Keratinocyte (primary cell): ENCODE data around the gene ABCD2. TPM values are rescaled to one million over a fixed set of nuclear protein-coding genes. Genes with fewer than 3 reads are reported as not detected.

Source experiments
- DNase-seq: peaks from one replicate; pipeline ENCODE4 v3.0.0-alpha.2; 2011; ENCODE audit warnings: low read depth, missing footprints, low spot score
- FAIRE-seq: peaks from 2 replicates; lab custom pipeline; 2011; peaks lifted over from hg19 to GRCh38; lab: Jason Lieb, UNC
- H2AFZ ChIP-seq: 2 replicates; pipeline ENCODE4 v1.6.0; 2012; ENCODE audit warnings: low read length, control low read depth, inconsistent platforms; ENCODE audit not compliant: control insufficient read depth
- H3K27ac ChIP-seq: 2 replicates; pipeline ENCODE4 v1.5.1; 2011; ENCODE audit warnings: low read length; ENCODE audit not compliant: control insufficient read depth, insufficient read depth
- H3K27me3 ChIP-seq: 3 replicates; pipeline ENCODE4 v1.6.0; 2011; ENCODE audit warnings: low read length; ENCODE audit not compliant: control insufficient read depth, insufficient read depth; ENCODE audit errors: extremely low read depth
- H3K36me3 ChIP-seq, 2 experiments: 2 replicates in 1 of 2; 3 replicates in 1 of 2; pipeline ENCODE4 v1.5.1; 2011; ENCODE audit warnings: low read length in 2 of 2, mild to moderate bottlenecking in 1 of 2; ENCODE audit not compliant: control insufficient read depth in 2 of 2, insufficient read depth in 2 of 2; ENCODE audit errors: extremely low read depth in 1 of 2
- H3K4me1 ChIP-seq: 3 replicates; pipeline ENCODE4 v1.5.1; 2011; ENCODE audit warnings: low read length; ENCODE audit not compliant: control insufficient read depth, insufficient read depth; ENCODE audit errors: extremely low read depth
- H3K4me2 ChIP-seq: 3 replicates; pipeline ENCODE4 v1.6.0; 2011; ENCODE audit warnings: low read depth, low read length; ENCODE audit not compliant: control insufficient read depth, insufficient read depth; ENCODE audit errors: extremely low read depth
- H3K4me3 ChIP-seq, 3 experiments: fragments of 200-600 bp in 1 of 3; sonication (generic) in 1 of 3; 2 replicates in 2 of 3; 3 replicates in 1 of 3; pipeline ENCODE4 v1.5.1; 2011 to 2016; ENCODE audit warnings: low read length in 3 of 3, mild to moderate bottlenecking in 3 of 3, control low read depth in 2 of 3, inconsistent platforms in 1 of 3, low read depth in 1 of 3, mixed read lengths in 1 of 3, mixed run types in 1 of 3, moderate library complexity in 1 of 3; ENCODE audit not compliant: control insufficient read depth in 2 of 3, insufficient read depth in 2 of 3; ENCODE audit errors: extremely low read depth in 1 of 3
- H3K79me2 ChIP-seq: 2 replicates; pipeline ENCODE4 v1.6.0; 2012; ENCODE audit warnings: low read length; ENCODE audit not compliant: control insufficient read depth, insufficient read depth
- H3K9ac ChIP-seq: 3 replicates; pipeline ENCODE4 v1.6.0; 2011; ENCODE audit warnings: low read length; ENCODE audit not compliant: control insufficient read depth, insufficient read depth; ENCODE audit errors: extremely low read depth
- H3K9me1 ChIP-seq: 3 replicates; pipeline ENCODE4 v1.6.0; 2011; ENCODE audit warnings: low read length; ENCODE audit not compliant: control insufficient read depth, insufficient read depth; ENCODE audit errors: extremely low read depth
- H3K9me3 ChIP-seq: 2 replicates; pipeline ENCODE4 v1.5.1; 2012; ENCODE audit warnings: low read depth, low read length; ENCODE audit not compliant: control insufficient read depth
- H4K20me1 ChIP-seq: 3 replicates; pipeline ENCODE4 v1.6.0; 2011; ENCODE audit warnings: low read length; ENCODE audit not compliant: control insufficient read depth, insufficient read depth; ENCODE audit errors: extremely low read depth
- EZH2 ChIP-seq: IDR thresholded peaks from one replicate; pipeline ENCODE4 v1.6.1; 2012; ENCODE audit warnings: inconsistent platforms, mild to moderate bottlenecking, low read length, moderate library complexity
- dilution Hi-C: fragments of 300-500 bp; cut with MboI; formaldehyde crosslinking; loops from one replicate; pipeline ENCODE4 v1.7.0; 2020; ENCODE audit warnings: low sequenced_read_pairs; ENCODE audit not compliant: extremely low pct_ligation_motif_present
- polyA plus RNA-seq, 5 experiments: library from polyadenylated mRNA; depleted of rRNA in 3 of 5; stranded (reverse) in 3 of 5; stranded (forward) in 1 of 5; unstranded in 1 of 5; fragments of >200 nt; gene quantifications; 1 replicate in 1 of 5; 2 replicates in 3 of 5; 3 replicates in 1 of 5; pipeline versions ENCODE4 v1.2.1 to v1.2.3, GENCODE V29; 2011 to 2012; ENCODE audit warnings: missing spikeins in 2 of 5, low read depth in 1 of 5, low replicate concordance in 1 of 5
- TF ChIP-seq, protein P1 (sequence below), 3 experiments: IDR thresholded peaks in 1 of 3; conservative IDR thresholded peaks in 1 of 3; optimal IDR thresholded peaks in 1 of 3; 2 replicates in 2 of 3; 3 replicates in 1 of 3; pipeline versions ENCODE3 to v1.5.1; 2011; ENCODE audit warnings: low read length in 3 of 3, mild to moderate bottlenecking in 3 of 3, moderate library complexity in 2 of 3, control low read depth in 1 of 3, inconsistent platforms in 1 of 3; ENCODE audit not compliant: insufficient read depth in 2 of 3; ENCODE audit errors: extremely low read depth in 1 of 3

ABCD2 gene
- polyA plus RNA-seq, 1 donor (not counting 4 experiments of a cell fraction or from before 2014, with no cell fraction given) = 0.03 TPM

DNA sequence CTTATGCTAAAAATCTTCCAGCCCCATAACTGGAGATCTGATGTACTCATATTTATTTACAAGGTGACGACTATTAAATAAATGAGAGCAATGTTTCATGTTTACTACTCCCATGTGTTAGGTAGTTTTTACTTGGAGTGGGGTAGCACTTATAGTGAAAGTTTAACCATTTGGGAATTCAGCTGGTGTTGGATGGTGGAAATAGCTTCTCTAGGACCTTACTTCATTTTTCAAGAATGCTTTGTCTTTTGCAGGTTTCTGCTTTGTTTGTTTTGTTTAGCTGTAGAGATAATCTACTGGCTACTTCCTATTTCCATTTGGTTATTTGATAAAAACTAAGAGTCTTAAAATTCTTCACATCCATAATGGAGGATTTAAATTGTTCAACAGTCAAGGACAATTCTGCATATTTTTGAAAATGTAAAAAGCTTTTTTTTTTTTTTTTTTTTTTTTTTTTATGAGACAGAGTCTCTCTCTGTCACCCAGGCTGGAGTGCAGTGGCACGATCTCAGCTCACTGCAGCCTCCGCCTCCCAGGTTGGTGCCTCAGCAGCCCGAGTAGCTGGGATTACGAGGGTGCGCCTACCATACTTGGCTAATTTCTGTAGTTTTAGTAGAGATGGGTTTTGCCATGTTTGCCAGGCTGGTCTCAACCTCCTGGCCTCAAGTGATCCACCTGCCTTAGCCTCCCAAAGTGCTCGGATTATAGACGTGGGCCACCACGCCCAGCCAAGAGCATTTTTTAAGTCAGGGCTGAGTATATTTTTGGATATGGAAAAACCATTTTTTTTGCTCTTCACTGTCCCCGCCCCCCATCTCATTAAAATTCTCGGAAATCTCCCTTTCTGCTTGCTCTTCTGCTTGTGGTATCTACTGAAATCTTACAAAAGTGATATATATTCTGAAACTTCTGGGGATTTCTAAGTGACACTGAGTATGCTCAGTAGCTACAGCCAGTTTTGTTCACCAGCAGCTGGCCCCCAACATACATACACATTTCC lies 1.4 kb upstream of the ABCD2 start:
- no peaks in the 10 kb centered on the region for H3K79me2 ChIP-seq
- no peaks in the 10 kb centered on the region for H3K9me3 ChIP-seq
- peak overlapping the region; percentile 90 for H3K4me2 ChIP-seq
- H2AFZ ChIP-seq = peak overlapping the region; percentile 98
- no peak for TF ChIP-seq EZH2
- TF ChIP-seq, protein P1, sequence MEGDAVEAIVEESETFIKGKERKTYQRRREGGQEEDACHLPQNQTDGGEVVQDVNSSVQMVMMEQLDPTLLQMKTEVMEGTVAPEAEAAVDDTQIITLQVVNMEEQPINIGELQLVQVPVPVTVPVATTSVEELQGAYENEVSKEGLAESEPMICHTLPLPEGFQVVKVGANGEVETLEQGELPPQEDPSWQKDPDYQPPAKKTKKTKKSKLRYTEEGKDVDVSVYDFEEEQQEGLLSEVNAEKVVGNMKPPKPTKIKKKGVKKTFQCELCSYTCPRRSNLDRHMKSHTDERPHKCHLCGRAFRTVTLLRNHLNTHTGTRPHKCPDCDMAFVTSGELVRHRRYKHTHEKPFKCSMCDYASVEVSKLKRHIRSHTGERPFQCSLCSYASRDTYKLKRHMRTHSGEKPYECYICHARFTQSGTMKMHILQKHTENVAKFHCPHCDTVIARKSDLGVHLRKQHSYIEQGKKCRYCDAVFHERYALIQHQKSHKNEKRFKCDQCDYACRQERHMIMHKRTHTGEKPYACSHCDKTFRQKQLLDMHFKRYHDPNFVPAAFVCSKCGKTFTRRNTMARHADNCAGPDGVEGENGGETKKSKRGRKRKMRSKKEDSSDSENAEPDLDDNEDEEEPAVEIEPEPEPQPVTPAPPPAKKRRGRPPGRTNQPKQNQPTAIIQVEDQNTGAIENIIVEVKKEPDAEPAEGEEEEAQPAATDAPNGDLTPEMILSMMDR (optimal IDR thresholded peaks at IDR 0.05 in 1 of 3, IDR thresholded peaks at IDR 0.05 in 1 of 3, conservative IDR thresholded peaks at IDR 0.05 in 1 of 3; ENCODE audit: extremely low read depth in 1 of 3, insufficient read depth in 2 of 3, low read length in 3 of 3) = no peak
- no peaks in the 10 kb centered on the region for H3K36me3 ChIP-seq
- no peak overlapping the region for H3K27ac ChIP-seq
- peak overlapping the region; percentile 39 for H3K9ac ChIP-seq
- FAIRE-seq (no peak), DNase-seq (no peak)
- H4K20me1 ChIP-seq = no peaks in the 10 kb centered on the region
- peaks cover 3% of the 10 kb centered on the region for H3K4me1 ChIP-seq
- peak overlapping the region; percentile 36 to 83 (median 73) for H3K4me3 ChIP-seq
- dilution Hi-C loops = no loop called here
- no peaks in the 10 kb centered on the region for H3K27me3 ChIP-seq
- no peaks in the 10 kb centered on the region for H3K9me1 ChIP-seq

DNA sequence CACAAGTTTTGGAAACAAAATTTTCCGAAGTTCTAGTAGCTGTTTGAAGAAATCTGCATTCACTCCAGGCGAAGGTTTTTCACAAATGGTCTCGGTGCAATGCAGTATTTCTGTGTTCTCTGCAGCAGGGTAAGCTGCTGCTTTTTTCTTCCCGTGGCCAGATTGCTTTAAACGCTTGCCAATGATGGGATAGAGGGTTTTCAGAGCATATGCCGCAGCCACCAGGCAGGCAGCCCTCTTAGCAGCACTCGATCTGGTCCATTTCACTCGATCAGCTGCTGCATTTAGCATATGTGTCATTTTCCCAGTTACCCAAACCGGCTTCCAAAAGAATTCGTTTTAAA lies 315 bp downstream of the ABCD2 start:
- no peaks in the 10 kb centered on the region for H3K9me3 ChIP-seq
- peaks cover 3% of the 10 kb centered on the region for H3K4me1 ChIP-seq
- no peaks in the 10 kb centered on the region for H3K27me3 ChIP-seq
- H3K4me2 ChIP-seq = peak overlapping the region; percentile 90
- no peaks in the 10 kb centered on the region for H4K20me1 ChIP-seq
- dilution Hi-C loops = no loop called here
- H2AFZ ChIP-seq = peak overlapping the region; percentile 98
- peak overlapping the region in 2 of 3 experiments; percentile 73 to 83 for H3K4me3 ChIP-seq
- H3K9ac ChIP-seq = no peak overlapping the region
- H3K79me2 ChIP-seq = no peaks in the 10 kb centered on the region
- FAIRE-seq (no peak), DNase-seq (no peak)
- no peaks in the 10 kb centered on the region for H3K36me3 ChIP-seq
- TF ChIP-seq, protein P1 (optimal IDR thresholded peaks at IDR 0.05 in 1 of 3, IDR thresholded peaks at IDR 0.05 in 1 of 3, conservative IDR thresholded peaks at IDR 0.05 in 1 of 3; ENCODE audit: extremely low read depth in 1 of 3, insufficient read depth in 2 of 3, low read length in 3 of 3) = no peak
- no peak for TF ChIP-seq EZH2
- no peaks in the 10 kb centered on the region for H3K9me1 ChIP-seq
- H3K27ac ChIP-seq = no peak overlapping the region
